ENCODE results near the gene HPCA.
"Not testable (repeated sequence)": the region's sequence is repeated elsewhere in the genome, so short reads cannot be mapped to it uniquely, and the experiment has no call there.

Gene HPCA

DNA sequence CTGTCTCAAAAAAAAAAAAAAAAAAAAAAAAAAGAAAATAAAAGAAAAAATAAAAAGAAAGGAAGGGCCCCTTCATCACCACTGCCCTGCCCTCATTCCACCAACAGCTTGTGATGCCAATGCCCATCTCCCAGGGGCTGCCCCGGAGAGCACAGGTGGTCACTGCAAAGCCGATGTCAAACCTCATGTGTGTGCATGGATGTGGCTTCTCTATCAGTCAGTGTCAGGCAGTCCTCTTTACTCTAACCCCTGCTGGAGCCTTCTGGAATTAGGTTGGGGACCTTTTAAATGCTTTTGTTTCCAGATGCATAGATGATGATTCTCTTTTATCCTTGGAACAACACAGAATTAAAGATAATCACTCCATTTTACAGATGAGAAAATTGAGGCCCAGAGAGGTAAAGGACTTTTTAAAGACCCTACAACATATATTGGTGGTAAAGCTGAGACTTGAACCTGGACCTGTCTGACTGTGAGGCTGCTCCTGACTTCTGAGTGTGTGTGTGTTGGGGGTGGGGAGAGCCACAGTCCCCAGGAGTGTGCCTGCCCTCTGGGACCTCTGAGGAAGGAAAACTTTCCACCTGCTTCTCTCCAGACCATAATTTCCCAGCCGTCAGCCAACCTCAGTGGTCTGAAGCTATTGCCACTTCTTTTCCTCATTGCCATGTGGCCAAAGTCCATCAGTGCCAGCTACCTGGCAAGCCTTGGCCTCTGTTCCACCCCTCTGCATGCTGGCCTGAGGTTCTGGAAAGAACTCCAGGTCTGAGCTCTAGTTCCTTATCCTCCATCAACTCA lies 17.9 kb downstream of the HPCA start:
- DNase-seq: no peak

GRCh38 chr1:32904797-32905196 lies 18.5 kb downstream of the HPCA start:
- no peak for DNase-seq

- DNase-seq: not testable (repeated sequence)
These were observed 19.3 kb downstream of the HPCA start for GRCh38 chr1:32905588-32905987.

DNA sequence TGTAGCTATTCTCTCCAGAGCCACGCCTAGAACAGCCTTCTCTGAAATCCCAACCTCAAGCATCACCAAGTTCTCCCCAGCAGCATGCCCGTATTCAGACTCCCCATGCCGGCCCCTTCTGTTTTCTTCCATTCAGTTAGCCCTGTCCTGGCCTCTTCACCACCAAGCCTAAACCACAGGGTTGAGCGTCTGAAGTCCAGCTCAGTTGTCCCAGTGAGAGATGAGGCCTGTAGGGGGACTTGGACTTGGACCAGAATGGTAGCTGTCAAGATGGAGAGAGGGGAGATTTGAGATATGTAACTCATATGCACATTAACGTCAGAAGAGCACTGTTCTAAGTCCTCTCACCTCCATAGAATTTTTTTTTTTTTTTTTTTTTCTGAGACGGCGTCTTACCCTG lies 20.4 kb downstream of the HPCA start:
- DNase-seq: no peak

DNA sequence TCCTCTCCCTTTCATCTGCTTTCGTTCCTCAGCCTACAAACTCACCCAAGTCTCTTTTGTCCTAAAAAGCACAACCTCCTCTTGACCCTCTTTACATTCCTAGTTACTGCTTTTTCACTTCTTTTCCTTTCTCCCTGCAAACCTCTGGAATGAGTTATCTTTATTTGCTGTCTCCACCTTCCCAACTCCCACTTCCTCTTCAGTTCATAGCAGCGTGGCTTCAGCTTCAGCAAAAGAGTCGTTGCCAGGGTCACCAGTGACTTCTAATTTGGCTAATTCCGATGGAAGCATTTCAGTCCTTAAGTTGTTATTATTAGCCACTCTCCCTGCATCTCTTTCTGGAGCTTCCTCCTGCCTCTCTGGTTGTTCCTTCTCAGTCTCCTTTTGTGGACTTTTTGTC lies 21.1 kb downstream of the HPCA start:
- DNase-seq: peak; percentile 9

GRCh38 chr1:32910319-32910718 lies 24.0 kb downstream of the HPCA start:
- no peak for DNase-seq

DNA sequence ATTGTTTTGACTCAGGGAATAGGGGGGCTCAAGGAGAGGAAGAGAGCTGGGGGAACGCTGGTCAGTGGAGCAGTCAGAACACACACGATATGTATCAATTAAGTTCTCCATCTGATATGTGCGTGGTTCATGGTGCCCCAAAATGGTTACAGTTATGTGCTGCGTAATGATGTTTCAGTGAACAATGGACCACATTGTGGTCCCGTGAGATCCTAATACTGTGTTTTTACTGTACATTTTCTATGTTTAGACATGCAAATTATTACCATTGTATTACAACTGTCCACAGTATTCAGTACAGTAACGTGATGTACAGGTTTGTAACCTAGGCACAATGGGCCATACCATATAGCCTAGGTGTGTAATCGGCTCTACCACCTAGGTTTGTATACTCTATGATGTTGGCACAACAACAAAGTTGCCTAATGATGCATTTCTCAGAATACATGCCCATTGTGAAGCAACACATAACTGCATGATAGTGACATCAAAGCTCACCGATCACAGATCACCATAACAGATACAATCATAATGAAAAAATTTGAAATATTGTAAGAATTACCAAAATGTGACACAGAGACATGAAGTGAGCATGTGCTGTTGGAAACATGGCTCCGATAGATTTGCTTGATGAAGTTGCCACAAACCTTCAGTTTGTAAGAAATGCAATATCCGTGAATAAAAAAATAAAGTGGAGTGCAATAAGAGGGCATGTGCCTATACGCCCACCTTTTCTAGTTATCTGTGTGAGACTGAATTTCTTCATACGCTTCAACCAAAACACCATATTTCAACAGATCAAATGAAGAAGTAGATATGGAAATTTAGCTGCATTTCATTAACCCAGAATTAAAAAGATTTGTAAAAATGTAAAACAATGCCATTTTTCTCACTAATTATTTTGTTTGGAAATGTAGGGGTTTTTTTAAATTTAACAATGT lies 29.7 kb downstream of the HPCA start:
- DNase-seq: no peak

- no peak for DNase-seq
These were observed 31.2 kb downstream of the HPCA start for GRCh38 chr1:32917521-32917920.

- DNase-seq: no peak
These were observed 31.9 kb downstream of the HPCA start for GRCh38 chr1:32918179-32918578.

DNA sequence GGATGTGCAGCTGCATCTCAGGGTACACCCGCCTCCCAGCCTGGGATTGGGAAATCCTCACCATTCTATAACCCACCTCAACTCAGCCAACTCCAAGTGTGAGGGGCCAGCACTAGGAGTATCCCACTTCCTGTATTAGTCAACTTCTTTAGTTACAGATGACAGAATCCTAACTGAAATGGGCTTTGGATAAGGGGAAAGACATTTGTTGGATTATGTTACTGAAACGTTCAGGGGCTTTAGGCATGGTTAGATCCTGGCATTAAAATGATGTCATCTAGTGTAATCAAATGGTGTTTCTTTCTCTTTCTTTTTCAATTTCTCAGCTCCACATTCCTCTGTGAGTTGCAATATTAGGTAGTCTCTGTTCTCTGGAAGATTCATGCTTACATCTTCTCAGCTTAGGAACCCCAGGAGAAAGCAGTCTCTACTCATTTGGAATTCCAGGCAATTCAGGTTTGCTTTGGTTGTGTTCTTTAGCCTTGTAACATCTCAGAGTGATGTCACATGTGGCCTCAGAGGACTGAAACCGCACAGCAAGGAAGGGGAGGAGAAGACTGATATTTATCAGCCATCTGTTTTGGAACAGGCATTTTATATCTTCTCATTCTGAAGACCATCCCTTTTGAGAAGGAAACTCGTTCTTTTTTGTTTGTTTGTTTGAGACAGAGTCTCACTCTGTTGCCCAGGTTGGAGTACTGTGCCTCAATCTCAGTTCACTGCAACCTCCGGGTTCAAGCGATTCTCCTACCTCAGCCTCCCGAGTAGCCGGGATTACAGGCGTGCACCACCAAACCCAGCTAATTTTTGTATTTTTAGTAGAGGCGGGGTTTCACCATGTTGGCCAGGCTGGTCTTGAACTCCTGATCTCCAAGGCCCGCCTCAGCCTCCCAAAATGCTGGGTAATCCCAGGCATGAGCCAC lies 33.8 kb downstream of the HPCA start:
- DNase-seq: no peak

DNA sequence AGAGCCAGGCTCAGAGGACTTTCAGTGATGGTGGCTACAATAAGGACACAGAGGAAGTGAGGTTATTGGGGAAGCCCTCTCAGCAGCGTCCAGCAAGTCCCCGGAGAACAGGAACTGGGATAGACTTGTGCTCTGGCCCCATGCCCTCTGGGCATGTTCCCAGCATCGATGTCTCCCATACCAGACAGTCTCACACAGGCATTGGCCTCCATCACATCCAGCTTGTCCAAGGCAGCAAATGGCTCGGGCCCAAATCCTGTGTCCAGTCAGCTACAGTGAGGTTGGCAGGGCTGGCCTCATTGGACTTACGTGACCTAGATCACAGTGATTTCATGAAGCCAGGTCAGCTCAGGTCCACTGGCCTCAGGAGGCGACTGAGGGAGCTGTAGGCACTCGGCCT lies 34.5 kb downstream of the HPCA start:
- no peak for DNase-seq

DNA sequence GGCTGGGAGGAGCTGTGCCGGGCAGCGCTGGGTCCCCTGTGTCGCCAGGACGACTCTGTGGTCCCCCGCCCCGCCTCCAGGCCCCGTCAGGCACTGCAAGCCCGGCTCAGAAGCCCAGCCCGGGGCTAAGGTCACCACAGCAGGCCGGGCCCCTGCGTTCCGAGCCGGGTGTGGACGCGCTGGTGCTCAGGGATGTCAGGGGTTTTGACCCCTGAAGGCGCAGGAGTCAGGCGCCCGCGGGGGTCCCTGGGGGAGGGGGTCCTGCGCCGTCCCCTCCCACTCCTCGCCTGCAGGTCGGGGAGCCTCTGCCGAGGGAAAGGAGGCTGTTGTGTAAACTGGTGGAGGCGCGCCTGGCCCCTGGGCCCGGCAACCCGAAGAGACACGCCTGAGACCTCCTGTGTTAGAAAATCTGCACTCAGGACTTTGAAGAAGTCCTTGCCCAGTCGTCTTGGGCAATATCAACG lies 38.6 kb downstream of the HPCA start:
- no peak for DNase-seq

GRCh38 chr1:32925403-32926162 lies 39.3 kb downstream of the HPCA start:
- no peak for DNase-seq

DNA sequence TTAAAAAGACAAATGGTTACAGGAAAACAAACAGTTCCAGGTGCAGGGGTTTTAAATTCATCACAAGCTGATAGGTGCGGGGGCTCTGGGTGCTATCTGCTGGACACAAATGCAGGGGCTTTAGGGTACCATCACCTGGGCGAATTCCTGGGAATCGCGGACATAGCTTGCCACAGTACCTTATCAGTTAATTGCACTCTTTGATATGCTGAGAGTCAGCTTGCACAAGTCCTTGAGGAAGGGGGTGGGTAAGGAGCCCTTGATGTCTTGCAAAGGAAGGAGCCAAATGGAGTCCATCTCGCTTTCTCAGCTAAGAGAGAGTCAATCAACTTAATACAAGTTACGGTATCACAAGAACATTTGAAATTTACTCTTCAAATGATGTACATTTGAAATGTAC lies 40.3 kb downstream of the HPCA start:
- no peak for DNase-seq

- DNase-seq: no peak
These were observed 41.1 kb downstream of the HPCA start for GRCh38 chr1:32927441-32927840.

GRCh38 chr1:32928285-32928684 lies 42.0 kb downstream of the HPCA start:
- DNase-seq: no peak

- DNase-seq: no peak
These were observed 42.4 kb downstream of the HPCA start for GRCh38 chr1:32928715-32929114.

DNA sequence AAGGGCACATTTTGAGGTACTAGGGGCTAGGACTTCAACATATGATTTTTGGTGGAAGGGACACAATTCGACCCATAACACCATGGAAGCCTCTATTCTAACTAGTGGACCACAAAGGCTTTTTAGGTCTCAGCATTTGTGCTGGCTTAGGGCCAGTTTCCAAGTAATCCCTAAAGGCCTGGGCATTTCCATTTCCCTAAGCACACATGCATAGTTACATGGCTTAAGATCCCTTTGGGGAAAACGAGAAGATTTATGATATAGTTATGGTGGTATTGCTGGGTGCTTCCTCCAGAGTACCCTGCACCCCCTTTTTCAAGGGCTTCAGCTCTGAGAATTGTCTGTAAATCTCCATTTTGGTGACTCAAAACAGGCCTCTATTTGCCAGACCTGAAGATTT lies 43.1 kb downstream of the HPCA start:
- no peak for DNase-seq

DNA sequence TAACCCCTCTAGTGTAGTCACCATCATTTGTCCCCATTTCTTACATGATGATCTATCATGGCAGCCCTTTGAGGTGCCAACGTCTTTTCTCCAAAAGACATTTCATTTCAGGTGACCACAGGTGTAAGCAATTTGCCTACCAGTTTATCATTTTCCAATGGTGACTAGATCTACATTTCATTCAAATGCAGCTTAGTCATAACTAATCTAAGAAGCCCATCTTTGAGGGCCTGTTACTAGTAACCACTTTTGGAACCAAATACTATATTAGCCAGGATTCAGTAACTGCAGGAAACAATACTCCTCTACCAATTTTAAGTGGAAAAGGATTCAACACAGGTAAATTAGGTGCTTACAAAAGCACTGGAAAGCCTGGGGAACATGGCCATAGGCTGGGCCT lies 45.5 kb downstream of the HPCA start:
- no peak for DNase-seq

GRCh38 chr1:32933742-32934322 lies 47.5 kb downstream of the HPCA start:
- no peak for DNase-seq

DNA sequence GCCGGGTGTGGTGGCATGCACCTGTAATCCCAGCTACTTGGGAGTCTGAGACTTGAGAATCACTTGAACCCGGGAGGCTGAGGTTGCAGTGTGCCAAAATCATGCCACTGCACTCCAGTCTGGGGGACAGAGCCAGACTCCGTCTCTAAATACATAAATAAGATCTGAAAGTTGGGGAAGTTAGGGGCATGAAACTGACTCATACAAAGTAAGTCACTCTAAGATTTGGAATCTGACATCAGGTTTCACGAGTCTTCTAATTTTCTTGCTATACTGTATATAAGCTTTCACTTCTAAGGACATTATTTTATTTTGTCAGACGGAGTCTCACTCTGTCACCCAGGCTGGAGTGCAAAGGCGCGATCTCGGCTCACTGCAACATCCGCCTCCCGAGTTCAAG lies 48.2 kb downstream of the HPCA start:
- DNase-seq: no peak

DNA sequence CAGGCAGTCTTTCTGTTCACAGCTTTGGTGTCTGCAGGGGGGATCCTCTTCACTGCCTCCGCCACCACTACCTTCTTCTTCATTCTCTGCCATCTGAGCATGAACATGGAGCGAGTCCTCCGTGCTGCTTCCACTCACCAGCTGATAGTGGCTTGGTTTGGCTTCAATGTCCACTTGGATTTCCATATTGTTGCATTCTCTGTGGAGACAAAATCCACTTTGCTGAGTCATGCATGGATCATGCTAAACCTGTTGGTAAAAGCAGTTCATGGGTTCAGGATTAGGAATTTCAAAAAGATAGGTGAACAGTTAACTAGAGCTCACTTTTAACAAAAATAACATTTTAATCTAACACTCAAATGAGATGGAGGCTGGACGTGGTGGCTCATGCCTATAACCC lies 50.8 kb downstream of the HPCA start:
- DNase-seq: no peak
